MM.1S (cell line): ENCODE results near the gene UMOD.

Experiments used
- CTCF ChIP-seq: fragments of 300-600 bp; sonication (generic); IDR thresholded peaks from 2 replicates; pipeline ENCODE4 v1.5.1; 2016; ENCODE audit warnings: antibody characterized with exemption, low read length, mixed read lengths
- EZH2 ChIP-seq: fragments of 300-600 bp; sonication (generic); optimal IDR thresholded peaks from 2 replicates; pipeline ENCODE3; 2017; ENCODE audit warnings: low read depth, mild to moderate bottlenecking, antibody characterized with exemption, low read length, mixed read lengths
- EZH2phosphoT487 ChIP-seq: fragments of 300-600 bp; sonication (generic); IDR thresholded peaks from 2 replicates; pipeline ENCODE4 v1.6.1; 2018; ENCODE audit warnings: antibody characterized with exemption, low read length

GRCh38 chr16:20308266-20308665 is 44.2 kb downstream of the UMOD start:
- no peak for TF ChIP-seq CTCF
- no peak for TF ChIP-seq EZH2
- no peak for TF ChIP-seq EZH2phosphoT487
